ENCODE measurements around the gene CHRND. TPM values are rescaled to one million over a fixed set of nuclear protein-coding genes. Genes with fewer than 3 reads are reported as not detected.

The CHRND gene
- total and polyA plus RNA-seq, 2 of the 4 experiments (the other 2 are of a cell fraction), result not detected

DNA sequence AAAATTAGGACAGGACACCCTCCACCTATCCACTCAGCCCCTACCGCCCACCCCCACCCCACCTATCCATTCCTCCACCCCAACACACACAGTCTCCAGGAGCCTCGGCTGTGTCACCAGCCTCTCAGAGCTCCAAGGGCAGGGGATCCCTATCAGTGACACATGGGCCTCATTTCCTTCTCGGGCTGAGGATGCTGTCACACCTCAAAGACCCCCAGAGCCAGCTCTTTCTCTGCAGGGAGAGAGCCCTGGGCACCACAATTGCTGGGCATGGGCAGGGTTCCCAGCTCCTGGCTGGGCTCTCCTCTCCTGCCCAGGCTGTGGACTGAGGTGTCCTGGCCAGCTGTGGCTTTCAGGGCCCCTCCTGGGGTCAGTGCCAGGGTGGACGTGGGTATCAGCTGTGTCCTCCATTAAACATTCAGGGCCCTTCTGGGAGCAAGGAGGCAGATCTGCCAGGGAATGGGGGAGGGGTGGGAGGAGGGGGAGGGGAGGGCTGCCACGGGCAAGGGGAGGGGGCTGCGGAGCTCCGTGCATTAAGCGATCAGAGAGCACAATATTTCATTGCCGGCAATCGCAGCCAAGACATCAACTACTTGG is 24.1 kb upstream of the CHRND start:
- H3K36me3 ChIP-seq (ENCODE audit: control insufficient read depth, insufficient read depth, low read length), result no peaks in the 10 kb centered on the region
- H3K4ac ChIP-seq (ENCODE audit: low read depth, low read length), result no peak overlapping the region
- TF ChIP-seq RAD21 (IDR thresholded peaks at IDR 0.05; ENCODE audit: low read length) (no peak), BHLHE40 (IDR thresholded peaks at IDR 0.05; ENCODE audit: low read depth, low read length) (no peak), MXI1 (IDR thresholded peaks at IDR 0.05; ENCODE audit: borderline replicate concordance, low read depth, low read length) (no peak), CHD1 (IDR thresholded peaks at IDR 0.05; ENCODE audit: low read depth, low read length) (no peak), RFX5 (IDR thresholded peaks at IDR 0.05; ENCODE audit: low read depth, low read length) (no peak), RCOR1 (IDR thresholded peaks at IDR 0.05; ENCODE audit: insufficient replicate concordance, low read length) (no peak), MAFK (IDR thresholded peaks at IDR 0.05; ENCODE audit: low read depth, low read length) (no peak)
- TF ChIP-seq, protein P1, sequence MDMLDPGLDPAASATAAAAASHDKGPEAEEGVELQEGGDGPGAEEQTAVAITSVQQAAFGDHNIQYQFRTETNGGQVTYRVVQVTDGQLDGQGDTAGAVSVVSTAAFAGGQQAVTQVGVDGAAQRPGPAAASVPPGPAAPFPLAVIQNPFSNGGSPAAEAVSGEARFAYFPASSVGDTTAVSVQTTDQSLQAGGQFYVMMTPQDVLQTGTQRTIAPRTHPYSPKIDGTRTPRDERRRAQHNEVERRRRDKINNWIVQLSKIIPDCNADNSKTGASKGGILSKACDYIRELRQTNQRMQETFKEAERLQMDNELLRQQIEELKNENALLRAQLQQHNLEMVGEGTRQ (IDR thresholded peaks at IDR 0.05; ENCODE audit: low read depth, low read length), result no peak
- TF ChIP-seq, protein P2, sequence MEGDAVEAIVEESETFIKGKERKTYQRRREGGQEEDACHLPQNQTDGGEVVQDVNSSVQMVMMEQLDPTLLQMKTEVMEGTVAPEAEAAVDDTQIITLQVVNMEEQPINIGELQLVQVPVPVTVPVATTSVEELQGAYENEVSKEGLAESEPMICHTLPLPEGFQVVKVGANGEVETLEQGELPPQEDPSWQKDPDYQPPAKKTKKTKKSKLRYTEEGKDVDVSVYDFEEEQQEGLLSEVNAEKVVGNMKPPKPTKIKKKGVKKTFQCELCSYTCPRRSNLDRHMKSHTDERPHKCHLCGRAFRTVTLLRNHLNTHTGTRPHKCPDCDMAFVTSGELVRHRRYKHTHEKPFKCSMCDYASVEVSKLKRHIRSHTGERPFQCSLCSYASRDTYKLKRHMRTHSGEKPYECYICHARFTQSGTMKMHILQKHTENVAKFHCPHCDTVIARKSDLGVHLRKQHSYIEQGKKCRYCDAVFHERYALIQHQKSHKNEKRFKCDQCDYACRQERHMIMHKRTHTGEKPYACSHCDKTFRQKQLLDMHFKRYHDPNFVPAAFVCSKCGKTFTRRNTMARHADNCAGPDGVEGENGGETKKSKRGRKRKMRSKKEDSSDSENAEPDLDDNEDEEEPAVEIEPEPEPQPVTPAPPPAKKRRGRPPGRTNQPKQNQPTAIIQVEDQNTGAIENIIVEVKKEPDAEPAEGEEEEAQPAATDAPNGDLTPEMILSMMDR (conservative IDR thresholded peaks at IDR 0.05; ENCODE audit: low read depth, low read length), result no peak
- H4K8ac ChIP-seq (ENCODE audit: low read depth in 2 of 2, low read length in 2 of 2), result no peak overlapping the region
- H2BK120ac ChIP-seq (ENCODE audit: low read depth, low read length), result no peak overlapping the region
- no peak overlapping the region for H2AK9ac ChIP-seq (replicated peaks; ENCODE audit: low read depth, low read length, poor library complexity)
- BruUV-seq (replicated peaks), result no TSS peak
- no peak overlapping the region for H3K9ac ChIP-seq (ENCODE audit: low read depth, low read length)
- dilution Hi-C loops (cut with HindIII; ENCODE audit: low sequenced_read_pairs, unreplicated experiment), result no loop called here
- 0% methylated on average over 1 of the region's 10 CpGs; no CpG with 5 or more reads in 1 of the 2 experiments for WGBS, 2 experiments (ENCODE audit: extremely low coverage in 2 of 2, insufficient read length in 1 of 2)
- no peak overlapping the region for H3K18ac ChIP-seq (ENCODE audit: low read depth, low read length)
- ChIA-PET CTCF (no interaction called here), POLR2A (ENCODE audit: unreplicated experiment) (no interaction called here)
- no peak for DNase-seq
- H4K5ac ChIP-seq (ENCODE audit: low read depth, low read length), result no peak overlapping the region
- no peak overlapping the region for H3K4me3 ChIP-seq (ENCODE audit: insufficient read depth, low read depth, low read length)
- H2AK5ac ChIP-seq (ENCODE audit: low read depth, low read length), result no peak overlapping the region
- no peaks in the 10 kb centered on the region for H4K20me1 ChIP-seq (ENCODE audit: insufficient read depth, low read length)
- H3K9me1 ChIP-seq (ENCODE audit: insufficient read depth, low read length), result no peaks in the 10 kb centered on the region
- no peaks in the 10 kb centered on the region for H3K79me1 ChIP-seq (ENCODE audit: low read depth in 1 of 2, low read length in 2 of 2)
- no peak overlapping the region for H4K91ac ChIP-seq (ENCODE audit: insufficient read depth, low read depth, low read length)
- H3K9me3 ChIP-seq (ENCODE audit: control insufficient read depth, insufficient read depth, low read length), result no peaks in the 10 kb centered on the region
- H3K56ac ChIP-seq (ENCODE audit: extremely low read depth, insufficient read depth, low read length), result no peak overlapping the region
- H2BK5ac ChIP-seq (ENCODE audit: low read depth, low read length, poor library complexity, severe bottlenecking), result no peak overlapping the region
- peaks cover 70% of the 10 kb centered on the region for H3K27me3 ChIP-seq (ENCODE audit: control insufficient read depth, insufficient read depth, low read length)
- no peak overlapping the region for H3K4me2 ChIP-seq (ENCODE audit: low read depth, low read length)
- intact Hi-C loops (cut with micrococcal nuclease), result loop anchor here (10.0 kb wide), 1 partner anchor 597 kb away; no protein-coding TSS in a partner anchor
- in situ Hi-C loops (cut with MboI; ENCODE audit: low sequenced_read_pairs), result no loop called here
- H2BK20ac ChIP-seq (ENCODE audit: low read depth, low read length), result no peak overlapping the region
- H2AFZ ChIP-seq (replicated peaks; ENCODE audit: low read length, poor library complexity), result no peak overlapping the region
- H3K14ac ChIP-seq (replicated peaks; ENCODE audit: low read depth, low read length), result no peak overlapping the region
- no peak for ATAC-seq (ENCODE audit: low read depth)
- no peak overlapping the region for H2BK15ac ChIP-seq (ENCODE audit: low read depth, low read length)
- H3K4me1 ChIP-seq (ENCODE audit: control insufficient read depth, insufficient read depth, low read length), result no peaks in the 10 kb centered on the region
- H3K23ac ChIP-seq (ENCODE audit: low read depth, low read length), result no peak overlapping the region
- H3K27ac ChIP-seq (ENCODE audit: insufficient read depth, low read length), result no peak overlapping the region
